ENCODE data around the gene FAM90A1. TPM values are rescaled to one million over a fixed set of nuclear protein-coding genes. Genes with fewer than 3 reads are reported as not detected.
"Not testable (repeated sequence)": the region's sequence is repeated elsewhere in the genome, so short reads cannot be mapped to it uniquely, and the experiment has no call there.

Gene FAM90A1
- total and polyA plus RNA-seq, 4 donors, result not detected

- not testable (repeated sequence) for H3K36me3 ChIP-seq (ENCODE audit: control insufficient read depth in 4 of 4, insufficient read depth in 3 of 4, low read depth in 1 of 4, low read length in 3 of 4); H3K9me3 ChIP-seq (ENCODE audit: control insufficient read depth in 4 of 4, low read length in 3 of 4); H3K27ac ChIP-seq (ENCODE audit: low read depth in 1 of 2, low read length in 2 of 2); H3K4me3 ChIP-seq (ENCODE audit: low read depth in 1 of 3, low read length in 3 of 3); H3K4me1 ChIP-seq (ENCODE audit: control insufficient read depth in 4 of 4, insufficient read depth in 4 of 4, low read length in 3 of 4); H3K27me3 ChIP-seq (ENCODE audit: control insufficient read depth in 4 of 4, insufficient read depth in 4 of 4, low read length in 3 of 4); DNase-seq (ENCODE audit: low spot score); H3K9ac ChIP-seq (ENCODE audit: low read depth in 1 of 2, low read length in 2 of 2)
- WGBS, result 82% methylated on average over 12 of the region's 13 CpGs
These were observed 13.1 kb upstream of the FAM90A1 start for GRCh38 chr12:8240340-8241114.

DNA sequence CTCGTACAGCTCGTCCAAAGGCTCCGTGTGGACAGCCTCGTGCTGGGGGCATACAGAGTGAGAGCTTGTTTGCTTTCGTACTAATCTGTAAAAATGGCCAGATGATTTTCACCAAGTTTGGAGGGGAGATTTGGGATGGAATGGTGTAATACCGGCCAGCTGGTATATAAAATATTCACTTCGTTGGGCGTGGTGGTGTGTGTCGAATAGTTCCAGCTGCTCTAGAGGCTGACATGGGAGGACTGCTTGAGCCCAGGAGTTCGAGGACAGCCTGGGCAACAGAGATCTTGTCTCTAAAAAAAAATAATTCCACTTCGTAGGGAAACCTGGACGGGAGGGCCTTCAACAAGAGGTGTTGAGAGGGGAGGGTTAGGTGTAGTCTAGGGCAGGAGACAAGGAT, 9.6 kb upstream of the FAM90A1 start:
- H3K27me3 ChIP-seq (ENCODE audit: control insufficient read depth in 4 of 4, insufficient read depth in 4 of 4, low read length in 3 of 4); H3K4me3 ChIP-seq (ENCODE audit: low read depth in 1 of 3, low read length in 3 of 3); DNase-seq (ENCODE audit: low spot score); H3K9ac ChIP-seq (ENCODE audit: low read depth in 1 of 2, low read length in 2 of 2); H3K36me3 ChIP-seq (ENCODE audit: control insufficient read depth in 4 of 4, insufficient read depth in 3 of 4, low read depth in 1 of 4, low read length in 3 of 4); H3K4me1 ChIP-seq (ENCODE audit: control insufficient read depth in 4 of 4, insufficient read depth in 4 of 4, low read length in 3 of 4); H3K27ac ChIP-seq (ENCODE audit: low read depth in 1 of 2, low read length in 2 of 2); H3K9me3 ChIP-seq (ENCODE audit: control insufficient read depth in 4 of 4, low read length in 3 of 4): not testable (repeated sequence)
- WGBS, result 85% methylated on average over 12 of the region's 12 CpGs

GRCh38 chr12:8235316-8236157, 8.1 kb upstream of the FAM90A1 start:
- not testable (repeated sequence) for H3K27me3 ChIP-seq (ENCODE audit: control insufficient read depth in 4 of 4, insufficient read depth in 4 of 4, low read length in 3 of 4); H3K4me1 ChIP-seq (ENCODE audit: control insufficient read depth in 4 of 4, insufficient read depth in 4 of 4, low read length in 3 of 4); H3K27ac ChIP-seq (ENCODE audit: low read depth in 1 of 2, low read length in 2 of 2); DNase-seq (ENCODE audit: low spot score); H3K9ac ChIP-seq (ENCODE audit: low read depth in 1 of 2, low read length in 2 of 2); H3K9me3 ChIP-seq (ENCODE audit: control insufficient read depth in 4 of 4, low read length in 3 of 4); H3K4me3 ChIP-seq (ENCODE audit: low read depth in 1 of 3, low read length in 3 of 3); H3K36me3 ChIP-seq (ENCODE audit: control insufficient read depth in 4 of 4, insufficient read depth in 3 of 4, low read depth in 1 of 4, low read length in 3 of 4)
- 94% methylated on average over 26 of the region's 26 CpGs for WGBS

- not testable (repeated sequence) for H3K4me1 ChIP-seq (ENCODE audit: control insufficient read depth in 4 of 4, insufficient read depth in 4 of 4, low read length in 3 of 4); DNase-seq (ENCODE audit: low spot score); H3K9ac ChIP-seq (ENCODE audit: low read depth in 1 of 2, low read length in 2 of 2); H3K9me3 ChIP-seq (ENCODE audit: control insufficient read depth in 4 of 4, low read length in 3 of 4); H3K4me3 ChIP-seq (ENCODE audit: low read depth in 1 of 3, low read length in 3 of 3); H3K36me3 ChIP-seq (ENCODE audit: control insufficient read depth in 4 of 4, insufficient read depth in 3 of 4, low read depth in 1 of 4, low read length in 3 of 4); H3K27ac ChIP-seq (ENCODE audit: low read depth in 1 of 2, low read length in 2 of 2); H3K27me3 ChIP-seq (ENCODE audit: control insufficient read depth in 4 of 4, insufficient read depth in 4 of 4, low read length in 3 of 4)
- 84% methylated on average over 7 of the region's 7 CpGs for WGBS
These were observed 7.3 kb upstream of the FAM90A1 start for GRCh38 chr12:8234746-8235145.

GRCh38 chr12:8233935-8234495, 6.6 kb upstream of the FAM90A1 start:
- H3K36me3 ChIP-seq (ENCODE audit: control insufficient read depth in 4 of 4, insufficient read depth in 3 of 4, low read depth in 1 of 4, low read length in 3 of 4); DNase-seq (ENCODE audit: low spot score); H3K27ac ChIP-seq (ENCODE audit: low read depth in 1 of 2, low read length in 2 of 2); H3K9ac ChIP-seq (ENCODE audit: low read depth in 1 of 2, low read length in 2 of 2); H3K4me1 ChIP-seq (ENCODE audit: control insufficient read depth in 4 of 4, insufficient read depth in 4 of 4, low read length in 3 of 4); H3K27me3 ChIP-seq (ENCODE audit: control insufficient read depth in 4 of 4, insufficient read depth in 4 of 4, low read length in 3 of 4); H3K4me3 ChIP-seq (ENCODE audit: low read depth in 1 of 3, low read length in 3 of 3); H3K9me3 ChIP-seq (ENCODE audit: control insufficient read depth in 4 of 4, low read length in 3 of 4): not testable (repeated sequence)
- 85% methylated on average over 20 of the region's 20 CpGs for whole genome bisulfite sequencing

GRCh38 chr12:8233300-8233855, 6.0 kb upstream of the FAM90A1 start:
- not testable (repeated sequence) for H3K4me1 ChIP-seq (ENCODE audit: control insufficient read depth in 4 of 4, insufficient read depth in 4 of 4, low read length in 3 of 4); DNase-seq (ENCODE audit: low spot score); H3K4me3 ChIP-seq (ENCODE audit: low read depth in 1 of 3, low read length in 3 of 3); H3K27ac ChIP-seq (ENCODE audit: low read depth in 1 of 2, low read length in 2 of 2); H3K36me3 ChIP-seq (ENCODE audit: control insufficient read depth in 4 of 4, insufficient read depth in 3 of 4, low read depth in 1 of 4, low read length in 3 of 4); H3K9me3 ChIP-seq (ENCODE audit: control insufficient read depth in 4 of 4, low read length in 3 of 4); H3K9ac ChIP-seq (ENCODE audit: low read depth in 1 of 2, low read length in 2 of 2); H3K27me3 ChIP-seq (ENCODE audit: control insufficient read depth in 4 of 4, insufficient read depth in 4 of 4, low read length in 3 of 4)
- 92% methylated on average over 14 of the region's 14 CpGs for WGBS

Measured in liver (tissue), 9 donors.